ENCODE data around the gene TOX4.
"Not testable (repeated sequence)": the region's sequence is repeated elsewhere in the genome, so short reads cannot be mapped to it uniquely, and the experiment has no call there.

Gene TOX4

DNA sequence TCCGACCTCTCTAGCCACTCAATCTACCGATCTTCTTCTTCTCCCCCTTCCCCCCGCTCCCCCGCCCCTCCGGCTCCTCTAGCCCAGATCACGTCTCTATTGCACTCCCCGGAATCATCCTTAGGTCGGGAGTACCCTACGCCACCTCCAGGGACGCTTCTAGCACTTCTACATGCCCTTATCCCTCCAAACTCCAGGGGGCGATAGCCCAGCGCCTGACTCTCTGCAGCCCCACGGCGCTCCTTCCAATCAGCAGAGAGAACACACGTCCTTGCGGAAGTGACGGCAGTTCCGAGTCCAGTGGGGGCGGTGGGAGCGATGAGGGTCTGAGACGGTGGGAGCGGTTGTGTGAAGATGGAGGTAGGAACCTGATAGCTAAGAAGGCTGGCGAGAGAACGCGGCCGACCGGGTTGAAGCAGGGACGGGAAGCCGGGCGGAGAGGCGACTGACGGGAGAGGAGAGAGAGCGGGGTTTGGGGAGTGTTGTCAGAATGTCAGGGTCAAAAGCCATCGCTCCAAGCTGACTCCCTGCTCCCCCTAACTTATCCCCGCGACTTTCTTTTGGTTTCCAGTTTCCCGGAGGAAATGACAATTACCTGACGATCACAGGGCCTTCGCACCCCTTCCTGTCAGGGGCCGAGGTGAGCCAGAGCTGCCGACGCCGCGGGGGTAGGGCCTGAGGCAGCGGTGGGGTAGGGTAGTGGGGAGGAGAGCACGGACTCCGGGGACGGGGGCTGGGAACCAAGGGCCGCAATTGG, at the start of gene TOX4, which contains the start of gene RAB2B:
TSS of gene TOX4 (plus strand) at position 271 of the 757 bp plus-strand sequence. CDS start at position 355, 84 bp downstream.
TSS of gene RAB2B (minus strand) at position 35 of the 757 bp plus-strand sequence. CDS start 87 bp downstream, outside the sequence.
- peak; percentile 91 for DNase-seq

DNA sequence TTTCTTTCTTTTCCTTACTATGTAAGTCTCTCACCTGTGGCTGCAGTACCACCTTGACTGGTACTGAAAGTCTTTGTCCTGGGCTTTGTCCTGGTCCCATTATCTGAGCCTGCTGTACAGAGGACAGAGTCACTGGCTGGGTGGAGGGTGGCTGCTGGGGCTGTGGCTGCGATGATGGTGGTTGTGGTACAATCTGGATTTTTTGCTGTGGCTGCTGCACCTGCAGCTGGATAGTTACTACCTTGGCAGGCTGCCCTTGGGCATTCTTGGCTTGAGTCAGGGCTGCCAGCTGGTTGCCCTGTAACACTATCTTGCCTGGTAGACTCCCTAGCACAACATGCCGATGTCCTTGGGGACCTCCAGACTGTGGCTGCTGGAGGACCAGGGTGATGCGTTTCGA, 48.1 kb upstream of the TOX4 start:
- DNase-seq, result no peak

GRCh38 chr14:21431126-21431525, 45.9 kb upstream of the TOX4 start:
- DNase-seq, result no peak

DNA sequence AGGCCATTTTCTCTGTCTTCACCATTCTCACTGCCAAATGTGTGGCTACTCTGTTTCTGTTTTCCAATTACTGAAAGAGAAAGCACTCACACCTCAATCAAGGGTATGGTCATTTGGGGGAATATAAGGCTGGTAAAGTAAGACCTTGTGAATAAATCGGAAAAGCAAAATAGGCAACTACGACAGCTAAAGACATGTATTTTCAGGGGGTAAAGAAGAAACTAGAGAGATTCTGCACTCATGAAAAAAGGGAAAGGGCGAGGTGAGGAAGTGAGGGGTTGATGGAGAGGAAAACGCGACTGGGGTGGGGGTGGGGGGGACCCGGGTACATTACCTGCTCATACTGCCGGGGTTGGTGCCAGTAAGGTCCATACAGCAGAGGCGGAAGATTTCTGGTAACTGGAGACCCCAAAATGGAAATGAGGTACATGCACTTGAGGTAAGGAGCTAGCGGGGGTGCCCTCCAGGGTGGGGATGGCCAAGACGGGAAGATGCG, 40.4 kb upstream of the TOX4 start:
- DNase-seq, result no peak

- peak; percentile 100 for DNase-seq
These were observed 39.7 kb upstream of the TOX4 start for GRCh38 chr14:21437063-21437901.

- no peak for DNase-seq
These were observed 36.1 kb upstream of the TOX4 start for GRCh38 chr14:21440859-21441258.

- not testable (repeated sequence) for DNase-seq
These were observed 34.3 kb upstream of the TOX4 start for GRCh38 chr14:21442657-21443056.

- no peak for DNase-seq
These were observed 27.1 kb upstream of the TOX4 start for GRCh38 chr14:21449899-21450216.

- no peak for DNase-seq
These were observed 22.0 kb upstream of the TOX4 start for GRCh38 chr14:21454843-21455544.

GRCh38 chr14:21455592-21455911, 21.4 kb upstream of the TOX4 start:
- DNase-seq, result no peak

- peak; percentile 99 for DNase-seq
These were observed 20.9 kb upstream of the TOX4 start, which contains the start of gene CHD8 for GRCh38 chr14:21455912-21456667. Gene CHD8, minus strand, starts transcription at chr14:21456123. Its CDS starts 24,480 bp downstream, at chr14:21431643.

GRCh38 chr14:21467616-21468015, 9.4 kb upstream of the TOX4 start:
- no peak for DNase-seq

GRCh38 chr14:21475767-21476522, 1.1 kb upstream of the TOX4 start:
- DNase-seq, result no peak

DNA sequence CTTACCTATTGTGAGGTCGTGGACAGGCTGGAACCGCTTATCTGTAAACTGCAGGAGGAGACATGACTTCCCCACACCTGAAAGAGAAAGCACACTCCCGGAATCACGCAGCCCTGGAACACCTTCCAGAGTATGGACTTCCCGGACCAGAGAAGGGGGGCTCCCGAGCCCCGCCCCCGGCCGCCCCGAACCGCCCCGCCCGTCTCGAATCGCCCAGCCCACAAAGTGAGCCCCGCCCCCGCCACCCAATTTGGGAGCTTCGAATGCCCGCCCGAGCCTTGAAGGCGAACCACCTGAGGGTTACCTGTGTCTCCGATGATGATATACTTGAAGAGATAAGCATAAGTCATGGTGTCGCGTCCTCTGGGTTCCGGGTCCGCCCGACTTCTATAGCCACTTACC, 471 bp upstream of the TOX4 start:
- DNase-seq, result peak; percentile 87

- no peak for DNase-seq
These were observed 9.7 kb downstream of the TOX4 start for GRCh38 chr14:21486640-21487087.

DNA sequence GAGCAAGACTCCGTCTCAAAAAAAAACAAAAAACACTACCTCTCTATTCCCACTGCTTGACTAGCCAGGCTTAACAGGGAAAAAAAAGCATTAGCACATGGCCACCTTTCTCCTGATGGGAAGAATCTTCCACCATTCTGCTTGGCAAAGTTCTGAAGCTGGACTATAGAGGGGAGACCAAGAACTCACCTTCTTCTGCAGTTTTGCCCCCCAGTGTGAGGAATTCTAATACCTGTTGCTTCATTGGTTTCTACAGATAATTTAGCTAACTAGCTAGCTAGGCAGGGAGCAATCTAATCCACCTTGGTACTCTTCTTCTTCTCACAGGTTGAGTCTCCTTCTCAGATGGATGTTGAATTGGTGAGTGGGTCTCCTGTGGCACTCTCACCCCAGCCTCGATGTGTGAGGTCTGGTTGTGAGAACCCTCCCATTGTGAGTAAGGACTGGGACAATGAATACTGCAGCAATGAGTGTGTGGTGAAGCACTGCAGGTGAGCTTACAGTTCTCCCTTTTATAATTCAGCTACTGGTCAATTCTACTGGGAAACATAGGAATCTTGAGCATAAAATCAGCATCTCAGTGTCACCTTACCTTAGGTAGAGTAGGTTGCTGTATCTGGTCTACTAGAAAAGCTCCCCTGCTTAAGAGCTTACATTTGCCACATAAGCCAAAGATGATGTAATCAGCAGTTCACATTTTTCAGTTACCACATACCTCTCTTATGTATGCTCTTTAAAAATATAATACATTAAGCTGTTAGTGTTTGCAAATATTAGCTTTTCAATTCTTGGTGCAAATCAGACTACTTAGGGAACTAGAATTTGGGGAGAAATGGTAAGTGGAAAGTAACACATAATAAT, 18.1 kb downstream of the TOX4 start:
- no peak for DNase-seq

- DNase-seq, result no peak
These were observed 19.5 kb downstream of the TOX4 start for GRCh38 chr14:21496453-21496852.

DNA sequence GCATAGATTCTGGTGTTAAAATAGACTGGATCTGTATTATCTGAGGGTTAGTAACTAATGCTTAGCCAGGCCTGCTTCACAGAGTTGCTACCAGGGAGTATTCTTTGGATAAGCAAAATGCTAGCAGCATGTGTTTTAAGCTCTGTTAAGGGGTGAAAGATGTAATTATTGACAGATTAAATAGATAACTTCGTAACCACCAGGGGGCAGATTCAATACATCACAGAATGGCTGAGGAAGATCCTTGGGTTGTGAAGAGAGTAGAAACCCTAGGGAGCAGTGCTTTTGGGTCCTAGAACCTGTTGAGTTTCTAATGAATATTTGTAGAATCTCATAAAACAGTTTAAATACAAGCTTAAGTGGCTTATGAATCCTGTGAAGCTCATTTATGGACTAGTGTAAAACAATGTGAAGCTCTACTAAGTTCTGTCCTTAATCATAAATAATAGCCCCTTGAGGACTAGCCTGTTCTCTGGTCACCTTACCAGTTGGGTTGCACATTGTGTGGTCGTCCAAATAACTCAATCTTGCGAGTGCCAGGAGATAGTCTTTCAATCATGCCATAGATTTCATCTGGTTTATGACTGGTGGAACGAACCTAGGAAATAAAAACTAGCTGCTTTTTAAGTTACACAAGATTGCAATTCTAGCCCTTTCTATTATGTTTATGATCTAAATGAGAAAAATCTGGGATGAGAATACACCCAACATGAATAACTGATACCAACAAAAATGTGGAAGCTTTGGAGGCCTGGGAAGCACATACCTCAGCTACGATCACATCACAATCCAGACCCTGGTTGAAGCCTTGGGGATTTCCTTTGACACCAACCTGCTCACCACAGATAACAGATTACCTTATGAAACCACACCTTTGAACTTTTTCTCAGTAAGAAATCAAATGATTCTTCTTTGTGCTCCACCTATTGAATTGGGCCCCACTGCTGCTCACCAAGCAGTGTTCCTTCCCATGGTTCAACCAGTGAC, 21.8 kb downstream of the TOX4 start:
- DNase-seq, result no peak

DNA sequence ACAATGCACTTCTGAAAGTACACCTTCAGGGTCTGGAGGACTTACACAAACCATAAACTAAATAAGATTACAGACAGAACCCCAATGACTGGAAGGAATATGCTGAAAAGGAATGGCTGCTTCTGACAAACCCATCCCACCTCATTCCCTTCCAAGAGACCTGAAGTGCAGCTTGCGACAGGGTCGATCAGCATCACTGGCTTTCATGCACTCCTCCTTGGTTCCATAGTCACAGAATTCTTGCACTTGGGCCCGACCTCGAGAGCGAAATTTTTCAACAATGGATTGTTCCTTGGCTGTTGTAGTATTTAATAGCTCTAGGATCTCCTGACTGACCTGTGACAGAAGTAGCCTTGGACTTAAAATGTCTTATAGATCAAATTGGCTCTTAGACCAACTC, 24.6 kb downstream of the TOX4 start:
- DNase-seq, result no peak

Measured in stimulated activated CD8-positive, alpha-beta memory T cell treated with anti-CD3 and anti-CD28 coated beads, Interleukin-4, amount 100 ng/mL, for 48 hours (primary cell).